Activated naive CD4-positive, alpha-beta T cell treated with anti-CD3 and anti-CD28 coated beads, Interleukin-2, amount 50 U/mL, for 16 hours (primary cell): ENCODE measurements around the gene CYP27A1.
"Not testable (repeated sequence)": the region's sequence is repeated elsewhere in the genome, so short reads cannot be mapped to it uniquely, and the experiment has no call there.

Experiments used
- DNase-seq: peaks from one replicate; pipeline ENCODE4 v3.0.0-alpha.2; 2020

The CYP27A1 gene

DNA sequence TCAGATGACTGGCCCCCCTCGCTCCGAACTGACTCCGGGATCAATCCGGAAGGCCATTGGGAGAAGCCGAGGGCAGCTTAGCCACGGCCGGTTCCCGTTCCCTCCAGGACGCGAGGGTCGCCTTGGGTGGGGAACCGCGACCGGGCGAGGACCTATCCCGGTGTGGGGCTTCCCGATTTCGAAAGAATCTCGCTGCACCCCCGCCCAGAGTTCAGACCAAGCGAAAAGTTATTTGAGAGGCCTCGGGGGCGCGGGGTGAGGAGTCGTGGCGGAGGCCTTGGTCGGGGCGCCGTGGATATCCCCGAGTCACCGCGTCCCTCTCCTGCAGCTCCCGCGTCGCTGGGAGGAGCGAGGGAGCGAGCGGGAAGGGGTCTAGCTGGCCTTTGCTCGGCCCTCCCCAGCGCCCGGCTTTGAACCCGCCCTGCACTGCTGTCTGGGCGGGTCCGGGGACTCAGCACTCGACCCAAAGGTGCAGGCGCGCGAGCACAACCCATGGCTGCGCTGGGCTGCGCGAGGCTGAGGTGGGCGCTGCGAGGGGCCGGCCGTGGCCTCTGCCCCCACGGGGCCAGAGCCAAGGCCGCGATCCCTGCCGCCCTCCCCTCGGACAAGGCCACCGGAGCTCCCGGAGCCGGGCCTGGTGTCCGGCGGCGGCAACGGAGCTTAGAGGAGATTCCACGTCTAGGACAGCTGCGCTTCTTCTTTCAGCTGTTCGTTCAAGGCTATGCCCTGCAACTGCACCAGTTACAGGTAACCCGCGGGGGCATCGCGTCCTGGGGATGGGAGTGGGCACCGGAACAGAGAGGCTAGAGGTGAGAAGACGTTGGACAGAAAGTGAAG is at the start of gene CYP27A1:
Gene CYP27A1, plus strand, starts transcription at position 457 of the 837 bp plus-strand sequence. Its CDS starts 36 bp downstream, at position 493.
- no peak for DNase-seq

DNA sequence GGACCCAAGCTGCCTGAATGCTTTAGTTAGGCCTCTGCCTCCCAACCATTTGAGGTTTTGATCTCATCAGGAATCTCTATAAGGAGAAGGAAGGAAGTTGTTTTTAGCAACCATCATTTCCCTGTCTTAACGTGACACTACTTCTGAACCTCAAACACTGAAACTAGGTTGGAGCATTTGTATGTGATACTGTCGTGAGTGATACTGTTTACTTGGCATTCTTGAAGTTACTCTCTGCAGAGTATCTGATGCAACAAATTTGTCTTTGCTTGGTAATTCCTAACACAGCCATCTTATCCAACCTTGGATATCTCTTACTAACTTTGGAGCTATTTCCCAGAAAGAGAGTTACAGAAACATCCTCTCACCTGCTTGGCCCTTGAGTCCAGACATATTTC is 49.2 kb upstream of the CYP27A1 start:
- no peak for DNase-seq

GRCh38 chr2:218733171-218734021 is 48.6 kb upstream of the CYP27A1 start:
- no peak for DNase-seq

- no peak for DNase-seq
Observed at GRCh38 chr2:218734190-218734975, 47.6 kb upstream of the CYP27A1 start.

GRCh38 chr2:218736531-218736930 is 45.4 kb upstream of the CYP27A1 start:
- DNase-seq = no peak

GRCh38 chr2:218743068-218743467 is 38.9 kb upstream of the CYP27A1 start:
- no peak for DNase-seq

DNA sequence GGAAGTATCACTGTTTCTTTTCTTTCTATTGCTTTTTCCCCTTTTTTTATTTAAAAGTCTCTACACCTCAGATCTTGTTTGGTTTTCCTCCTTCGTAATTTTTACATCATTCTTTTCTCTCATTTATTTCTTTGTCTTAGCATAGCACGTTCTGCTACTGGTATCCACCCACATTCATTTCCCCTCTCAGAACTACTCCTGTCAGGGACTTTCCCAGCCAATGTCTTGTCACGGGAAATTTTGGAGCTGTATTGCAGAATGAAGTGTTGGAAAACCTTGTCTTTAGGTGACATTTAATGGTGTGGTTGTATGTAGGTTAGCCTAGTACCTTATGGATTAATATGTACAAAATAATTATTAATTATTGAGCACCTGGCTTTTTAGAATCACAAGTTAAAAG is 37.3 kb upstream of the CYP27A1 start:
- DNase-seq = no peak

DNA sequence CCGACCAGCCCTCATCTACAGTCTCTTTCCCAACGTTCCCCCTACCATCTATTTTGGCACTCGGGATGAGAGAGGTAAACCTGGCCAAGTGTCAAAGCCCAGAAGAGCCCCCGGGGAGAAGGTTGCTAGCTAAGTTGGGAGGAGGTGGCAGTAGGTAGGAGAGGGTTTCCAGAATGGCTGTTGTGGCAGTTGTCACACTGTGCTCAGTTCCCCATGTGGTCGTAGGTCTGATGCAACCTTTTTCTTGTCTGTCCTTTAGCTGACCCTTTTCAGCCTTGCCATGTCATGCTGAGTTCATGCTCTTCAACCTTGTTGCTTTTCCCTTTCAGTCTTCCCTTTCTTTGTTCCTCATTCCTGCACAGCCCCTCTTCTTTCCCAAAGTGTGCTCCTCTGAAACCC is 36.8 kb upstream of the CYP27A1 start:
- no peak for DNase-seq

DNA sequence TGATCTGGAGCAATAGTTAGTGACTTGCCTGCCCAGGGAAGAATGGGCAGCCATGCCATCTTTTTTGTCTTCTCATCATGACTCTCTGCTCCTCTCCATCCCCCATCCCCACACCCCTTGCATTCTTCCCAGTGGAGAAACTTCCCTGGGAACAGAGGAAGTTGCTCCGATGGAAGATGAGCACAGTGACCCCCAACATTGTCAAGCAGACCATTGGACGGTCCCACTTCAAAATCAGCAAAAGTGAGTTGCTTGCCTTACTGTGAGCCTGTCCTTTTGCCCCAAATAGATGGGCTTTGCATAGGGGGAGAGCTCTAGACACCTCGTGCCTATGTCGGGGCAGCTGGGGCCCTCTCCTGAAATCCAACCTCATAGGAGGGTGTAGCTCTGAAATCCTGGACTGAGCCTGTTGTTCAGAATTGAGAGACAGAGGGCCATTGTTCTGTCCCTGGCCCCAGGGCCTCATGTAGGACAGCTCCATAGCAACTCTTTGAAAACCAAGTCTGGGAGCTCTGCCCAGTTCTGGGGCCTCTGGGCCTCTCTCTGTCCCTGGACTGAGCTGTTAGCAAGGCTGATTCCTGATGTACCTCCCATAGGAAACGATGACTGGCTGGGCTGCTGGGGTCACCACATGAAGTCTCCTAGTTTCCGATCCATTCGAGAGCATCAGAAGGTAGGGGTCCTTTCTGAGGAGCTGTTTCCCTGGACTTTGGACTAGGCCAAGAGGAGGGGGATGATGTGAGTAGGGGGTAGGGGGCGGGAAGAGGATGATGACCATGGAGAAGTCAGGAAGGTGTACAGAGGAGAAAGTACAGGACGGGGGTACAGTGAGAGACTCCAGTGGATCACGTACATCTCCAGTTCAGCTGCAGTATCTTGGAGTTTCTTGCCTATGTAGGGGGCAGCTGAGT is 36.1 kb upstream of the CYP27A1 start:
- DNase-seq = no peak

DNA sequence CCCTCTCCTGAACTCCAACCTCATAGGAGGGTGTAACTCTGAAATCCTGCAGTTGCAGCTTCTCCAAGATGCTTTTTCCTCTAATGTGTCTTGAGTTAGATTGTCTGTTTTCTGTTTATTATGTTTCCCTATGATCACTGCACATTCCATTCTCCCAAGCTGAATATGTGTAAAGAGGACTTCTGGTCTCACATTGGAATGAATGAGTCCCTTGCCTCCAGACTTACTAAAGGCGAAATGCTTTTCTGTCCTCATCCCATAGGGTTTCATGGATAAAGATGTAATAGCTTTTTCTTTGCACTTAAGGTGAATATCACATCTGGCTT is 35.5 kb upstream of the CYP27A1 start:
- DNase-seq = no peak

DNA sequence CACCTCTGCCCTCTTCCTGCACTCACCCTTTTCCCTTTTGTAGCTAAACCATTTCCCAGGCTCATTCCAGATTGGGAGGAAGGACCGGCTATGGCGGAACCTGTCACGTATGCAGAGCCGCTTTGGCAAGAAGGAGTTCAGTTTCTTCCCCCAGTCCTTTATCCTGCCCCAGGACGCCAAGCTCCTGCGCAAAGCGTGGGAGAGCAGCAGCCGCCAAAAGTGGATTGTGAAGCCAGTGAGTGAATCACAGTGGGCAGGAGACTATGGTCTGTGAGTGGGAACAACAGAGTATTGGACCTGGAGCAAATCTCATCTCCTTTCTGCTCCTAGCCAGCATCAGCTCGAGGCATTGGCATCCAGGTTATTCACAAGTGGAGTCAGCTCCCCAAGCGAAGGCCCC is 35.0 kb upstream of the CYP27A1 start:
- DNase-seq = no peak

GRCh38 chr2:218748741-218749441 is 33.1 kb upstream of the CYP27A1 start:
- DNase-seq = no peak

DNA sequence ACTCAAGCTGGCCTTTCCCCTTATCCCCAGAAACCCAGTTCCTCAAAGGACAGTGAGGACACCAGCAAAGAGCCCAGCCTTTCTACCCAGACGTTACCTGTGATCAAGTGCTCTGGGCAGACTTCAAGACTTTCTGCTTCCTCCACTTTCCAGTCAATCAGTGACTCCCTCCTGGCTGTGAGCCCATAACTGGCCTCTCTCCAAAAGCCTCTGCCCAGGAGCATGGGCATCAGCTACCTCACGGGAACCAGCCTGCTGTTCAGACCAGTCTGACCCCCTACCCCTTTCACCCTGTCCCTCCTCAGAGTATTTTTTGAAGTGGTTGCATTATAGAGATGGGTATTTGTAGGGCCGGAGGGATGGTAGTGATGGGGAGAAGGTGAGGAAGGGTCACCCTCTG is 27.7 kb upstream of the CYP27A1 start:
- no peak for DNase-seq

DNA sequence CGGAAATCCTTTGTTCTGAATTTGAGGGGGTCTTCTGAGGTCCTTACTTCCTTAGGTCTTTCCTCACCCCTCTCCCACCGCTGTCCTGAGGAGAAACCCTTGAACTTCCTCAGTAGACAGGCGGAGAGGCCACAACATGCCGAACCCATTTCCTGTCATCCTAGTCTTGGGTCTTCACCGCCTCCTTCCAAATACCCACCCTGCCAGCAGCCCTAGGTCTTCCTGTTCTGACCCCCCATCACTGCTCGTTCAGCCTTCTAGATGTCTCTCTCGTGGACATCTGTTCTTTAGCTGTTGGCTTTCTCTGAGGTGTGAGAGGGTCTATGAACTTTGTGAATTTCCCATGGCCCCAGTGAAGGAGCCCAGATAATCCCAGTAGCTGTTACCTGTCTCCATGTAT is 27.2 kb upstream of the CYP27A1 start:
- no peak for DNase-seq

DNA sequence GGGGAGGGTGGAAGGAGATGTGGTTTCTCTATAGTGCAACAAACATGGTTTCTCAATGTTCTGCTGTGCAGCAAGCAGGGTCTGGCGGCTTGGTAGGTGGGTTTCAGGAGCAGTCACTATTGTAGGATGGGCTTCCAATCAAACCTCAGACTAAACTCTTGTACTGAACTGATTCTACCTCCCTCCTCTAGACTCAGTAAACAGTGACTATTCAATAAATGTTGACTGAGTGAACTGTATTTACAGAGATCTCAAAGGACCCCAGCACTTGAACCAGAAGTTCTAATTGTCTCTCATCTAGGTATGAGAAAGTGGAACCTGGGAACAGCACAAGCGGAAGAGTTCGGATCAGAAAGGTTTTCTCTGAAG is 26.8 kb upstream of the CYP27A1 start:
- DNase-seq = no peak

DNA sequence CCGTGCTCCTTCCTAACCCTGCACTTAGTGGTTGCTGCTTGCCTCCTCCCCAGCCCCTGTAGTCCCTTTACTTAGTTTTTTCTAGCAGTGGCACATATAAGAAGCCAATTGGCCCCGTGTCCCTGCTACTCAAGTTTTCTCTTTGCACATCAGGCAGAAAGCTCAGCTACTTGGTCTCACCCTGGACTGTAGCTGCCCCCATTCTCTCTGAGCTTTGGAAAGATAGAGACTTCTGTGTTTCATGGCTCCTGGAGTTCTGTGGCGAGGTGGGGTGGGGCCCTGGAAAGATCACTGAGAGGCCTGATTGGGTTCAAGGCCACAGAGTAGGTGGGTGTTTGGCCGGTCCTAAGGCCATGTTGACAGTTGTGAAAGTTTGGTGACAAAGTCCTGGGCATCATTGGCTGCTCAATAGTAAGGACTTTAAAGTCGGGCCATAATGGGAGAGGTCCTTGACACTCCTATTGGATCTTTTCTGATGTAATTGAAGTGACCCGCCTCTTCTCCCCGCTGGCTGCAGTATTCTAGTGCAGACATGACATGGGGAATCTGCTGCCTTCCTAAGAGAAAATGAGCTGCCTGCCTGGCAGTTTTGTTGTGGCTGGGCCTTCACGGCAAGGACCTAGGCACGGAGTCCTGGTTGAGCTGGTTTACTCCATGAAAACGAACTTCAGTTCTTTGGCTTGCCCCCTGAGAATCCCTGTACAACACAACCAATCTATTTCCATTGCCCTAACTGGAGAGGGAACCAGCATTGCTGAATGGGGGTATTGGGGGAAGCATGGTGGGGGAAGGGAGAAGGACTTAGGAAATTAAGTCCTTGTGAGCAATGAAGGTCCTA is 26.2 kb upstream of the CYP27A1 start:
- DNase-seq = no peak

DNA sequence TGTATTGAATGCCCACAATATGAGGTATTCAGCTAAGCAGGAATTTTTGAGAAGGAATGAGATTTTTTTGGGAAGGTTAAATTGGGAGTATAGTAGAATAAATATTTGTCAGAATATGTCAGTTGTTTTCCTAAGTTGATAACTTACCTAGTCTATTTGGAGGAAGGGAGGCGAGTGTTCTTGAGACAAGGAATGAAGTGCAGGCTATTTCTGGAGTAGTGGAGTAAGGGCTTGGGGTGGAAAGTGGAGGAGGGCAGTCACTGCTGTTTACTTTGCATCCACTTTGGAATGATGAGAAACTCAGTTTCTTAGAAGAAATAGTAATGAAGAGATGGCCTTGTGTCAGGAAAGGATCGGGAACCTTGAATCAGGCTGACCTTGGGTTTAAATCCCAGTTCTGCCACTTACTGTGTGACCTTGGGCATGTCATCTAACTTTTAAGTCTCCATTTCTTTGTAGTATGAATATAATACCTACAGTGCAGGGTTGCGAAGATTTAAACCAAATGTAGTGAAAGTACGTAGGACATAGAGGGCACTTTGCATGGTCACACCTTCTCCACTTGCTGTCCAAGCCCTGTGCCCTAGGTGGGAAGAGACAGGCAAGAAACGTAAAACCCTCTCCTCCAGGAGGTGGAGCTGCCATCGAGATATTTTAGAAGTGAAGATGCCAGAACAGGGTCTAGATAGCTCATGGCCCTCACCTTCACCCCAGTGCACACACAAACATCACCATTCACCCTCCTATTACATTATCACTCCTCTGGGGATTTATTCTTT is 25.2 kb upstream of the CYP27A1 start:
- no peak for DNase-seq

DNA sequence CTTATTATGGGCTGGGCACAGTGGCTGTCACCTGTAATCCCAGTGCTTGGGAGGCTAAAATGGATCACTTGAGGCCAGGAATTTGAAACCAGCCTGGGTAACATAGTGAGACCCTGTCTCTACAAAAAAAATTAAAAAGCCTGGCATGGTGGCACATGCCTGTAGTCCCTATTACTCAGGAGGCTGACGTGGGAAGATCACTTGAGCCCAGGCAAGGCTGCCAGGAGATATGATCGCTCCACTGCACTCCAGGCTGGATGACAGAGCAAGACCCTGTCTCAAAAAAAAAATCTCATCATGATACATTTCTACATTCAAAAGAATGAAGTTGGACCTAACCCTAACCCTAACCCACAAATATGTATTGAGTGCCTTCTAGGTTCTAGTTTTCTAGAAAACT is 20.2 kb upstream of the CYP27A1 start:
- no peak for DNase-seq

DNA sequence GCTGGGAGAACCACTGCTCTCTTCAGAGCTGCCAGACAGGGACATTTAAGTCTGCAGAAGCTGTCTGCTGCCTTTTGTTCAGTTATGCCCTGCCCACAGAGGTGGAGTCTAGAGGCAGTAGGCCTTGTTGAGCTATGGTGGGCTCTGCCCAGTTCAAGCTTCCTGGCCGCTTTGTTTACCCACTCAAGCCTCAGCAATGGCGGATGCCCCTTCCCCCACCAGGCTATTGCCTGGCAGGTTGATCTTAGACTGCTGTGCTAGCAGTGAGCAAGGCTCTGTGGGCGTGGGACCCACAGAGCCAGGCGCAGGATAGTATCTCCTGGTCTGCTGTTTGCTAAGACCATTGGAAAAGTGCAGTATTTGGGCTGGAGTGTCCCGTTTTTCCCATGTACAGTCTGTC is 9.2 kb upstream of the CYP27A1 start:
- not testable (repeated sequence) for DNase-seq

DNA sequence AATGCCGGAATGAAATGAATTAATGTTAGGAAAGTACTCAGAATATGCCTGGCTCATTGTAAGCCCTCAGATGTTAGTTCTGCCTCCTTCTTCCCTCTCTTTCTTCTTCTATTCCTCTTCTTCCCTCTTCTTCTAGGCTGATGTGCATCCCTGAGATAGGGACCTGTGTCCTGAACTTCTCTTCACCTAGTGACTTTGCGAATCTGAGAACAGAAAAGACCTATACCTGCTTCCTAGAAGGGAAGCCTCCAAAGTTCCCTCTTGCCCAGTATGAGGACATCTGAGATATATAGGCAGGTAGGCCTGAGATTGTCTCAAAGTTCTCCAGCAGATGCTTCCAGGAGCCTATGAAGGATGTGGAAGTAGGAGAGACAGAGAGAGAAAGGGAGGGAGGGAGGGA is 8.1 kb upstream of the CYP27A1 start:
- DNase-seq = no peak
